ENCODE data around the gene RBM10. TPM values are rescaled to one million over a fixed set of nuclear protein-coding genes. Genes with fewer than 3 reads are reported as not detected.

RBM10 gene
- total RNA-seq, 3 donors from 2014 or later, result 28.2 to 33.1 (median 31.0) TPM

- H3K27ac ChIP-seq, result peak overlapping the region; percentile 33 to 46
- no peak for DNase-seq (ENCODE audit: low spot score in 2 of 2)
- H3K4me1 ChIP-seq, result peaks cover 0 to 20% of the 10 kb centered on the region in 2 donors
- intact Hi-C loops (cut with DNase I; ENCODE audit: low total_unique reads), result no loop called here
- H3K27me3 ChIP-seq, result no peaks in the 10 kb centered on the region
- H3K4me3 ChIP-seq, result peak overlapping the region in 1 of 3 donors; percentile 5
- TF ChIP-seq POLR2A (IDR thresholded peaks at IDR 0.05), result no peak
- no peak for TF ChIP-seq CTCF (IDR thresholded peaks at IDR 0.05)
- no peak for TF ChIP-seq POLR2AphosphoS5 (IDR thresholded peaks at IDR 0.05)
- H3K36me3 ChIP-seq, result peaks cover 11% of the 10 kb centered on the region
- no peaks in the 10 kb centered on the region for H3K9me3 ChIP-seq
Measured at GRCh38 chrX:47198026-47198686, 53.1 kb downstream of the RBM10 start.

- peaks cover 0 to 20% of the 10 kb centered on the region in 2 donors for H3K4me1 ChIP-seq
- TF ChIP-seq POLR2AphosphoS5 (IDR thresholded peaks at IDR 0.05) (no peak), CTCF (IDR thresholded peaks at IDR 0.05) (no peak), POLR2A (IDR thresholded peaks at IDR 0.05) (no peak)
- H3K9me3 ChIP-seq, result no peaks in the 10 kb centered on the region
- peak overlapping the region; percentile 33 to 48 for H3K27ac ChIP-seq
- H3K27me3 ChIP-seq, result no peaks in the 10 kb centered on the region
- no peak for DNase-seq (ENCODE audit: low spot score in 2 of 2)
- intact Hi-C loops (cut with DNase I; ENCODE audit: low total_unique reads), result no loop called here
- H3K4me3 ChIP-seq, result no peak overlapping the region
- H3K36me3 ChIP-seq, result peaks cover 11% of the 10 kb centered on the region
Measured at GRCh38 chrX:47198687-47199080, 53.7 kb downstream of the RBM10 start.

- no peak for TF ChIP-seq CTCF (IDR thresholded peaks at IDR 0.05)
- no peak for TF ChIP-seq POLR2AphosphoS5 (IDR thresholded peaks at IDR 0.05)
- no peak for TF ChIP-seq POLR2A (IDR thresholded peaks at IDR 0.05)
- peak overlapping the region; percentile 18 to 48 for H3K27ac ChIP-seq
- peaks cover 11% of the 10 kb centered on the region for H3K36me3 ChIP-seq
- H3K4me3 ChIP-seq, result no peak overlapping the region
- H3K4me1 ChIP-seq, result peaks cover 0 to 19% of the 10 kb centered on the region in 2 donors
- no peaks in the 10 kb centered on the region for H3K27me3 ChIP-seq
- intact Hi-C loops (cut with DNase I; ENCODE audit: low total_unique reads), result no loop called here
- DNase-seq (ENCODE audit: low spot score in 2 of 2), result no peak
- no peaks in the 10 kb centered on the region for H3K9me3 ChIP-seq
Measured at GRCh38 chrX:47199286-47199685, 54.3 kb downstream of the RBM10 start.

GRCh38 chrX:47200385-47201150 lies 55.5 kb downstream of the RBM10 start:
- intact Hi-C loops (cut with DNase I; ENCODE audit: low total_unique reads), result loop anchor here (10.0 kb wide), 1 partner anchor 164 kb away; no protein-coding TSS in a partner anchor
- peaks cover 11% of the 10 kb centered on the region for H3K36me3 ChIP-seq
- H3K27ac ChIP-seq, result peak overlapping the region; percentile 61 to 84
- H3K4me1 ChIP-seq, result peaks cover 0 to 13% of the 10 kb centered on the region in 2 donors
- no peak overlapping the region for H3K4me3 ChIP-seq
- no peak for TF ChIP-seq POLR2AphosphoS5 (IDR thresholded peaks at IDR 0.05)
- TF ChIP-seq POLR2A (IDR thresholded peaks at IDR 0.05), result no peak
- TF ChIP-seq CTCF (IDR thresholded peaks at IDR 0.05), result no peak
- DNase-seq (ENCODE audit: low spot score in 2 of 2), result peak in 1 of 2 donors; percentile 52
- no peaks in the 10 kb centered on the region for H3K27me3 ChIP-seq
- no peaks in the 10 kb centered on the region for H3K9me3 ChIP-seq
